Glomerular visceral epithelial cell (primary cell): ENCODE results near the gene LPCAT4.
"Not testable (repeated sequence)": the region's sequence is repeated elsewhere in the genome, so short reads cannot be mapped to it uniquely, and the experiment has no call there.

Experiments used
- DNase-seq: peaks from one replicate; pipeline ENCODE4 v3.0.0-alpha.2; 2016; ENCODE audit errors: extremely low spot score

Gene LPCAT4

GRCh38 chr15:34364041-34364440 is 3.0 kb downstream of the LPCAT4 start:
- no peak for DNase-seq

- DNase-seq = no peak
Measured at GRCh38 chr15:34362047-34362773, 4.8 kb downstream of the LPCAT4 start.

GRCh38 chr15:34361278-34361677 is 5.7 kb downstream of the LPCAT4 start:
- no peak for DNase-seq

GRCh38 chr15:34360298-34360697 is 6.7 kb downstream of the LPCAT4 start:
- DNase-seq = no peak

- no peak for DNase-seq
Measured at GRCh38 chr15:34359416-34359815, 7.6 kb downstream of the LPCAT4 start.

- no peak for DNase-seq
Measured at GRCh38 chr15:34358948-34359347, 8.0 kb downstream of the LPCAT4 start.

GRCh38 chr15:34358367-34358766 is 8.6 kb downstream of the LPCAT4 start:
- no peak for DNase-seq

GRCh38 chr15:34357653-34358052 is 9.3 kb downstream of the LPCAT4 start:
- DNase-seq = no peak

GRCh38 chr15:34355241-34355640 is 11.8 kb downstream of the LPCAT4 start:
- DNase-seq = no peak

GRCh38 chr15:34354286-34354685 is 12.7 kb downstream of the LPCAT4 start:
- no peak for DNase-seq

- DNase-seq = no peak
Measured at GRCh38 chr15:34353627-34354026, 13.4 kb downstream of the LPCAT4 start.

GRCh38 chr15:34352996-34353395 is 14.0 kb downstream of the LPCAT4 start:
- DNase-seq = not testable (repeated sequence)

- no peak for DNase-seq
Measured at GRCh38 chr15:34349769-34350168, 17.2 kb downstream of the LPCAT4 start.

- DNase-seq = no peak
Measured at GRCh38 chr15:34348735-34349300, 18.2 kb downstream of the LPCAT4 start.

- DNase-seq = no peak
Measured at GRCh38 chr15:34347951-34348638, 18.9 kb downstream of the LPCAT4 start.

- peak; percentile 93 for DNase-seq
Measured at GRCh38 chr15:34342737-34343575, 24.0 kb downstream of the LPCAT4 start, which contains the start of the genes NOP10 and NUTM1. Gene NOP10, minus strand, starts transcription at chr15:34343136. Its CDS starts 63 bp downstream, at chr15:34343073. Gene NUTM1, plus strand, starts transcription at chr15:34343315. Its CDS starts 382 bp downstream, at chr15:34343697.

GRCh38 chr15:34342213-34342736 is 24.7 kb downstream of the LPCAT4 start:
- DNase-seq = not testable (repeated sequence)

GRCh38 chr15:34341381-34342212 is 25.4 kb downstream of the LPCAT4 start:
- DNase-seq = no peak

- DNase-seq = no peak
Measured at GRCh38 chr15:34339946-34340345, 27.1 kb downstream of the LPCAT4 start.

- no peak for DNase-seq
Measured at GRCh38 chr15:34338347-34338746, 28.6 kb downstream of the LPCAT4 start.
